ENCODE results near the gene ARHGEF1.

The ARHGEF1 gene

DNA sequence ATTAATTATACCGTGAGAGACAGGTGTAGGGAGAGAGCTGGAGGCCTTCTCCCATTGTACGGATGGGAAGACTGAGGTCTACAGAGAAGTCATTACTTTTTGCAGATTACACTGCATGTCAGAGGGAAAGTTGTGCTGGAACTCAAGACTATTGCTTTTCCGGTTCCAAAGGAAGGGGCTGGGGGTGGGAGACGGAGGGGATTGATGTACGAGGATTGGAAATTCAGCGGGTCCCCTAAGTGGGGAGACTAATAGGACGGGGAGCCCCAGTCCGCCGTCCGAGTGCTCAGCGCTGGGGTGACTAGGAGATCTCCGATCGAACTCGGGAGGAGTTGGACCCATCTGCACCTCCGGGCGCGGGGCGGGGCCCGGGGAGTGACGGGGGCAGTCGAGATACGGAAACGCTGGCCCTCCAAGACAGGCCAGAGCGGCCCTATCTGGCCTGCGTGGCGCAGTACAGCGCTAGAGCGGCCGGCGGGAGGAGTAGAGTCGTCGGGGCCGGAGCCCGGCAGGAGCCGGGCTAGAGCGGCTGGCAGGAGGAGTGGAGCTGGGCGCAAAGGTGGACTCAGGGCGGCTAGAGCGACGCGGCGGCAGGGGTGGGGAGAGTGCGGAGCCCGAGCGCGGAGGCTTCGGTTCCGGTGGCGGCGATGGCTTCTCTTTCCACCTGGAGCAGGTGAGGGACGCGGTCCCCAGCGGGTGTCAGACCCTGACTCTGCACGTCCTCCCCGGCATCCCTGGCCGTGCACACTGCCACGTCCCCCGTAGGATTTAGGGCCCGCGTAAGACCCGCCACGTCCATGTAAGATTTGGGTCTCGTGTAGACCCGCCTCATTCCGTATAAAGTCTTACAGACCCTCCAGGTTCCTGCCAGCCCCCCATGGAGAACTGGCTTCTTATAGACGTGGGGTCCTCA lies 1.1 kb downstream of the ARHGEF1 start:
- Mint-ChIP-seq H3K27ac (peak overlapping the region; percentile 96), H3K9me3 (no peaks in the 10 kb centered on the region), H3K4me1 (peaks cover 61% of the 10 kb centered on the region), H3K27me3 (no peaks in the 10 kb centered on the region), H3K4me3 (peak overlapping the region; percentile 98), H3K36me3 (peaks cover 37% of the 10 kb centered on the region)
- ATAC-seq (ENCODE audit: low read depth) (peak; percentile 83), DNase-seq (ENCODE audit: low spot score in 2 of 2) (peak; percentile 84 to 87)

DNA sequence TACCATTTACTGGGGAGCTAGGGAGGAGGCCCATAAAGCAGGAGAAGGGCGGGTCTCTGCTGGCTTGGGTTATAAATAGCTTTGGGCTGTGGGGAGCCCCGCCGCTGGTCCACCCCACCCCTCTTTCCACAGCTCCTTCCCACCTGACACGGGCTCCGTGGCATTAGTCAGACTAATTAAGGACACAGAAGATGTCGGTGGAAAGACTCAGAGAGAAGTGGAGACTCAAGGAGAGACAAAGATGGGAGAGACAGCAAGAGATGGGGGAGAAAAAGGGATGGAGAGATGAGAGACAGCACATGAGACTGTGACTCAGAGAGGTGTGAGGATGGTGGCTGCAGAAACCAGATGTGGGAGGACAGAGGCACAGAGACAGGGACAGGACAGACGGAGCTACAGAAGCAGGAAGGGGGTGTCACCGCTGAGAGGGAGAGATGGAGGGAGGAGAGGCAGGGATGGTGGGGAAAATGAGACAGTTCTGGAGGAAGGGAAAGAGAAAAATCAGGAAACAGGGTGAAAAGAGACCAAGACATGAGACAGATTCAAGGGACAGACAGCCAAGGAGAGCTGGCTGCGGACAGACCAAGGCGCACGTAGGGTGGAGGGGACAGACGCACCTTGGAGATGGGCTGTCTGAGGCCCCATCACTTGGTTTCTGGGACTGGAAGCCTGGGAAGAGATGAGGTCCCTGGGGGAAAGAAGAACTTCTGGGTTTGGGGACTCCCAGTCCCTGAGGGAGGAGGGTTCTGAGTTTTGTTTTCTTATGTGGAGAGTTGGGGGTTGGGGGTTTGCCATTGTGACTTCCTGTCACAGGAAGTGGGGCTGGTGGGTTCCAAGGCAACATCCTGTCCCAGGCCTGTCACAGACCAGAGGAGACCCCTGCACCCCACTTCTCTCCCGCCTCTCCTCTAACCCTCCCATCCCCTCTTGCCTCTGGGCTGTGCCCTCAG lies 4.1 kb downstream of the ARHGEF1 start:
- DNase-seq (ENCODE audit: low spot score in 2 of 2) (no peak), ATAC-seq (ENCODE audit: low read depth) (peak; percentile 13)
- Mint-ChIP-seq H3K9me3 (no peaks in the 10 kb centered on the region), H3K4me3 (peak overlapping the region; percentile 83), H3K36me3 (peaks cover 28% of the 10 kb centered on the region), H3K4me1 (peaks cover 51% of the 10 kb centered on the region), H3K27me3 (no peaks in the 10 kb centered on the region), H3K27ac (peak overlapping the region; percentile 92)

DNA sequence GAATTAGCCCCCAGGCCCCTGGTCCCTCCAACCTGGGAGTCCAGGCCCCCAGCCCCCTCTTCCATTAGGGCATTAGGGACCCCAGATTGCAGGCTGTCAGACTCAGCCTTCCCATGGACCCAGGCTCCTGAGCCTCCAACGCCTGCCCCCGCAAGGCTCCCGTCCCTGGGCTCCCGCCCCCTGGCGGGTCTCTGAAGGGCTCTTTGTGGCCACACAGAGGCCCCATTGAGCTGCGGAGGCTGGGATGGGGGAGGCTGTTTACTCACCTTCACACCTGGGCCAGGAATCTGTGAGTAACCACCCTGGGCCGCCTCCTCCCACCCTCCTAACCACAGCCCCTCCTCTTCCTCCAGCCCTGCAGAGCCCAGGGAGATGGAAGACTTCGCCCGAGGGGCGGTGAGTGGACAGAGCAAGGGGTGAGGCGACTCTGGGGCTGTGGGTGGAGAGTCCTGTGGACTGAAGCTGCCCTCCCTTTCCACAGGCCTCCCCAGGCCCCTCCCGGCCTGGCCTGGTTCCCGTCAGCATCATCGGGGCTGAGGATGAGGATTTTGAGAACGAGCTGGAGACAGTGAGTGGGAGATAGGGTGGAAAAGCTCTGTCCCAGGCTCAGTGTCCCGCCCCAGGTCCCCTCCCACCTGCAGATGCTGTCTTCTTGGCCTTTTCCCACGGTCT lies 4.9 kb downstream of the ARHGEF1 start:
- Mint-ChIP-seq H3K4me1 (peaks cover 44% of the 10 kb centered on the region), H3K27ac (peak overlapping the region; percentile 92), H3K36me3 (peaks cover 22% of the 10 kb centered on the region), H3K27me3 (no peaks in the 10 kb centered on the region), H3K9me3 (no peaks in the 10 kb centered on the region), H3K4me3 (peak overlapping the region; percentile 83)
- peak; percentile 21 for ATAC-seq (ENCODE audit: low read depth)
- DNase-seq (ENCODE audit: low spot score in 2 of 2) = peak in 1 of 2 donors; percentile 60

DNA sequence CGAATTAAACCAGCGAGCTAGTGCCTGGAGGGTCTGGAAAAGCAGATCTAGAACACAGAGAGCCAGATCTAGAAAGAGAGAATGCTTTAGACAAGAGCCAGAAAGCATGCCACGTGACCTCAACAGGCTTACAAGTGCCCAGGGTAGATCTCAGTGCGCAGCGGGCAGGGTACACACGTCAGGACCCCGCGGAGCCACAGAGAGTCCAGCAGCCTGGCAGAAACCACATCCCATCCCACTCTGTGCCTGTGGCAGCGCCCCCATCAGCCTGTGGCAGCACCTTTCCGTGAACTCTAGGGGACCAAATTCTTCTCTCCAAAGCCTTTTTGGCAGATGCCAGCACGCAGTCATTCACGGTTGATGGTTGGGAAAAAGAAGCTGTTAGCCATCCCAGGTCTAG lies 5.9 kb downstream of the ARHGEF1 start:
- Mint-ChIP-seq H3K9me3 (no peaks in the 10 kb centered on the region), H3K4me1 (peaks cover 45% of the 10 kb centered on the region), H3K27ac (no peak overlapping the region), H3K4me3 (no peak overlapping the region), H3K27me3 (no peaks in the 10 kb centered on the region), H3K36me3 (peaks cover 22% of the 10 kb centered on the region)
- ATAC-seq (ENCODE audit: low read depth) (no peak), DNase-seq (ENCODE audit: low spot score in 2 of 2) (no peak)

DNA sequence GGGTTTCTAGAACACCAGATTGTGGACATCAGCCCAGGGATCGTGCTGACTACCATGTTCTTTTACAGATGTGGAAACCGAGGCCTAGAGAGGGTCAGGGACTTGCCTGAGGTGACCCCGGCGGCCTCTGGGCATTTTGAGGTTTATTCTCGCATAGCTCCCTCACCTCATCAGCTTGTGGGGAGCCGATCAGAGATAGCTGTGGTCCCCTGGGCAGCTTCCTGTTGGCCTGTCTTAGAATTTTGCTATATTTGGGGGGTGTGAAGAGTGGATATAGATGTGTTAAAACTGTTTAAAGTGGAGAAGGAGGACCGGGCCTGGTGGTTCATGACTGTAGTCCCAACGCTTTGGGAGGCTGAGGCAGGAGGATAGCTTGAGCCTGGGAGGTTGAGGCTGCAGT lies 6.9 kb downstream of the ARHGEF1 start:
- Mint-ChIP-seq H3K27ac (no peak overlapping the region), H3K27me3 (no peaks in the 10 kb centered on the region), H3K4me1 (peaks cover 42% of the 10 kb centered on the region), H3K4me3 (no peak overlapping the region), H3K36me3 (peaks cover 24% of the 10 kb centered on the region), H3K9me3 (no peaks in the 10 kb centered on the region)
- ATAC-seq (ENCODE audit: low read depth) (no peak), DNase-seq (ENCODE audit: low spot score in 2 of 2) (no peak)

DNA sequence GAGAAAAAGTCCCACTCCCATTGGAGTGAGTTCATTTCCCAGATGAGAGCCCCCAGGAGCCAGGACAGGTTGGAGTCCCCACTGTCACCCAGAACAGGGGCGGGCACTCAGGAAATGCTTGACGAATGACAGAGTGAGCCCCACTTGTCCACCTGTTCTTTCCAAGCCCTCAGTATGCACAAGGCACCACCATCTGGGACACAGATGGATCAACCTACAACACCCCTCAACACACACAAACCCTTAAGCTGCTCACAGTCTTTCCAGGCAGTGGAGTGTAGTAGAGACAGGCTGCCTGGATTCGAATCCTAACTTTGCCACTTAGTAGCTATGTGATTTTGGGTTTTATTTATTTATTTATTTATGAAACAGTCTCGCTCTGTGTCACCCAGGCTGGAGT lies 8.0 kb downstream of the ARHGEF1 start:
- H3K4me3 Mint-ChIP-seq = no peak overlapping the region
- H3K27me3 Mint-ChIP-seq = no peaks in the 10 kb centered on the region
- no peak overlapping the region for H3K27ac Mint-ChIP-seq
- peaks cover 41% of the 10 kb centered on the region for H3K4me1 Mint-ChIP-seq
- H3K36me3 Mint-ChIP-seq = peaks cover 30% of the 10 kb centered on the region
- DNase-seq (ENCODE audit: low spot score in 2 of 2) (no peak), ATAC-seq (ENCODE audit: low read depth) (no peak)
- H3K9me3 Mint-ChIP-seq = no peaks in the 10 kb centered on the region

DNA sequence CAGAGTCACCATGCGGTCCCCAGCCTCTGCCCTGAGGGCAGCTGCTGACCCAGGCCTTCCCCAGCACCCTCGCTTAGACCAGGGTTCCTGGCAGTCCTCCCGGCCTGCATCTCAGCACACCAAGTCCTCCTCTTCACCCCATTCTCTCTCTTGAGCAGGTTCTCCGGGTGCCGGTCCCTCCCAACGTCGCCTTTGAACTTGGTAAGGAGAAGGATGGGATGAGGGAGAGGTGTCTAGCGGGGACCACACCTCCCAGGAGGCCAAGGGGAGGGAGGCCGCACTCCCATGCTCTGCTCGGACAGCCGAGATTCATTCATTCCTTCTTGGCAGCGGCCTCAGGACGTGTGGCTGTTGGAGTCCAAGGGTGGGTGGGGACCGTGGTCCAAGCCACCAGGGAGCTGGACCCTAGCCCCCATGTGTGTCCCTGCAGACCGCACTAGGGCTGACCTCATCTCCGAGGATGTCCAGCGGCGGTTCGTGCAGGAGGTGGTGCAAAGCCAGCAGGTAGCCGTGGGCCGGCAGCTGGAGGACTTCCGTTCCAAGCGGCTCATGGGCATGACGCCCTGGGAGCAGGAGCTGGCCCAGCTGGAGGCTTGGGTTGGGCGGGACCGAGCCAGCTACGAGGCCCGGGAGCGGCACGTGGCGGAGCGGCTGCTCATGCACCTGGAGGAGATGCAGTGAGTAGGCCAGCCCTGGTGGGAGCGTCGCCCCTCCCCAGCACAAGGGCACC lies 9.4 kb downstream of the ARHGEF1 start:
- H3K4me3 Mint-ChIP-seq = no peak overlapping the region
- H3K4me1 Mint-ChIP-seq = peaks cover 30% of the 10 kb centered on the region
- no peak for DNase-seq (ENCODE audit: low spot score in 2 of 2)

DNA sequence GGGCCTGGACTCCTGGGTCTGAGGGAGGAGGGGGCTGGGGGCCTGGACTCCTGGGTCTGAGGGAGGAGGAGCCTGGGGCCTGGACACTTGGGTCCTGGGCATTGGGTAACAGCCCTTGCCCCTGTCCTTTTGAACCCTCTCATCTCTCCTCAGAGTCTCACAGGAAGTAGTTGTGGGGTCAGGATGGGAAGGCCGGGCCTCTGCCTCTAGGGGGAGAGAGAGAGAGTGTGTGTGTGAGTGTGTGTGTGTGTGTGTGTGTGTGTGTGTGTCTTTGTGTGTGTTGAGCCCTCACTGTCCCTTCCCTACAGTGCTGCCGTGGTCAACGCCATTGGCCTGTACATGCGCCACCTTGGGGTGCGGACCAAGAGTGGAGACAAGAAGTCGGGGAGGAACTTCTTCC lies 10.9 kb downstream of the ARHGEF1 start:
- H3K9me3 Mint-ChIP-seq = no peaks in the 10 kb centered on the region
- peak overlapping the region; percentile 67 for H3K27ac Mint-ChIP-seq
- H3K36me3 Mint-ChIP-seq = peaks cover 35% of the 10 kb centered on the region
- H3K4me1 Mint-ChIP-seq = peaks cover 24% of the 10 kb centered on the region
- no peak for DNase-seq (ENCODE audit: low spot score in 2 of 2)
- no peak overlapping the region for H3K4me3 Mint-ChIP-seq
- H3K27me3 Mint-ChIP-seq = no peaks in the 10 kb centered on the region
- no peak for ATAC-seq (ENCODE audit: low read depth)

More for the DNA sequence above, 9.4 kb downstream of the ARHGEF1 start:
- peaks cover 33% of the 10 kb centered on the region for H3K36me3 Mint-ChIP-seq
- no peak overlapping the region for H3K27ac Mint-ChIP-seq
- H3K9me3 Mint-ChIP-seq = no peaks in the 10 kb centered on the region
- no peaks in the 10 kb centered on the region for H3K27me3 Mint-ChIP-seq
- no peak for ATAC-seq (ENCODE audit: low read depth)

DNA sequence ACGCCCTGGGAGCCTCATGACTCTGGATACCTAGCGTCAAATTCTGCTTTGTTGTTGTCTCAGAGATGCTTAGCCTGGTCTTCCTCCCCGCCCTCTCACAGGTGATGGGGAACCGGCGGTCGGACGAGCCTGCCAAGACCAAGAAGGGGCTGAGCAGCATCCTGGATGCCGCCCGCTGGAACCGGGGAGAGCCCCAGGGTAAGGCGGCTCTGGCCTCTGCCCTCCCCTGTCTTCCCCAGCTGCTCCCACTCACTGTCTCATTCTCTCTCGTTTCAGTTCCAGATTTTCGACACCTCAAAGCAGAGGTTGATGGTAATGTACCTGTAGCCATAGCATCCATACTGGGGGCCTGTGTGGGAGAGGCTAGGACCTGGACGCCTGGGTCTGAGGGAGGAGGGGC lies 11.4 kb downstream of the ARHGEF1 start:
- Mint-ChIP-seq H3K4me3 (no peak overlapping the region), H3K27me3 (no peaks in the 10 kb centered on the region), H3K9me3 (no peaks in the 10 kb centered on the region), H3K4me1 (peaks cover 25% of the 10 kb centered on the region), H3K27ac (peak overlapping the region; percentile 67), H3K36me3 (peaks cover 36% of the 10 kb centered on the region)
- ATAC-seq (ENCODE audit: low read depth) (no peak), DNase-seq (ENCODE audit: low spot score in 2 of 2) (no peak)

DNA sequence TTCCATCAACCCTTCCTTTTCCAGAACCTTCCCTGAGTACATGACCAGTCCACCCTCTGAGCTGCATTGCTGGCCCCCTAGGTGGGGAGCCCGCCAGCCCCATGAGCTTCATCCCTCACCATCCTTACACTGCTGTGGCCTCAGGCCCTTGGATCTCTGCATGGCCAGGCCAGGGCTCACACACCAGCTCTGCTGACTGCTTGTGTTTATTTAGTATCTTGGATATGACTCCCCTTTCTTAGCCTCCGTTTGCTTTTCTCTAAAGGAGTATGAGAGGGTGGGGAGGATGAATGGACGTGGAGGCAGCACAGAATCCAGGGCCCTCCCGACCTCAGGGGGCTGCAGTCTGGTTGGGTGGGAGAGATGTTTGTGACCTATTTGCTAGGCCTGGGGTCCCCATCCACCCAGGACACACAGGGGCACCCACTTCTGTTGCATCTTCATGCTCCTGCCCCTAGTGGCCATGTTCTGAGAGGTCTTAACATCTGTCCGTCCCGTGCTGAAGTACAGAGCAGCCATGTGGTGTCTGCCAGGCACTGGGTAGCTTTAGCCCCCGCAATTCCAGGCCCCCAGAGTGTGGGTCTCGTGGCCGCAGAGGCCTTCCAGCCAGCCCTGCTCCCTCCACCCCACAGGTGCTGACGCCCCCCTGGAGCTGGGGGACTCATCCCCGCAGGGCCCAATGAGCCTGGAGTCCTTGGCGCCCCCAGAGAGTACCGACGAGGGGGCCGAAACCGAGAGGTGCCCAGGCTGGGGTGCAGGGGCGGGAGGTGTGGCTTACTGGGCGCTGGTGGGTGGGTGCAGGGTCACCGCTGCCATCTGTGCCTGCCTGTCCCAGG lies 13.0 kb downstream of the ARHGEF1 start:
- Mint-ChIP-seq H3K9me3 (no peaks in the 10 kb centered on the region), H3K4me1 (peaks cover 23% of the 10 kb centered on the region), H3K27me3 (no peaks in the 10 kb centered on the region), H3K36me3 (peaks cover 35% of the 10 kb centered on the region), H3K4me3 (no peak overlapping the region), H3K27ac (peak overlapping the region; percentile 67)
- DNase-seq (ENCODE audit: low spot score in 2 of 2) (no peak), ATAC-seq (ENCODE audit: low read depth) (peak; percentile 32)

DNA sequence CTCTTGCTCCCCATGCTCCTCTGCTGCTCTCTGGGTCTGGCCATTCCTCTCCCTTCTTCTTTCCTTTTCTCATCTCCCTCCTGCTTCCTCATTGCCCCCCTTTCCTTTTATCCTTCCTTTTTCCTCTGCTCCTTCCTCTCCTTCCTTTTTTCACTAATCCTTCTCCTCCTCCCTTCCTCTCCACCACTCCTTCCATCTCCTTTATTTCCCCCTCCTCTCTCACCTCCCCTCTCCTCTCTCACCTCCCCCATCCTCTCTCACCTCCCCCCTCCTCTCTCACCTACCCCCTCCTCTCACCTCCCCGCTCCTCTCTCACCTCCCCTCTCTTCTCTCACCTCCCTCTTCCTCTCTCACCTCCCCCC lies 13.6 kb downstream of the ARHGEF1 start:
- no peak overlapping the region for H3K4me3 Mint-ChIP-seq
- peak overlapping the region; percentile 50 for H3K27ac Mint-ChIP-seq
- no peaks in the 10 kb centered on the region for H3K27me3 Mint-ChIP-seq
- DNase-seq (ENCODE audit: low spot score in 2 of 2) = no peak
- H3K9me3 Mint-ChIP-seq = no peaks in the 10 kb centered on the region
- H3K4me1 Mint-ChIP-seq = peaks cover 22% of the 10 kb centered on the region
- no peak for ATAC-seq (ENCODE audit: low read depth)
- H3K36me3 Mint-ChIP-seq = peaks cover 33% of the 10 kb centered on the region

DNA sequence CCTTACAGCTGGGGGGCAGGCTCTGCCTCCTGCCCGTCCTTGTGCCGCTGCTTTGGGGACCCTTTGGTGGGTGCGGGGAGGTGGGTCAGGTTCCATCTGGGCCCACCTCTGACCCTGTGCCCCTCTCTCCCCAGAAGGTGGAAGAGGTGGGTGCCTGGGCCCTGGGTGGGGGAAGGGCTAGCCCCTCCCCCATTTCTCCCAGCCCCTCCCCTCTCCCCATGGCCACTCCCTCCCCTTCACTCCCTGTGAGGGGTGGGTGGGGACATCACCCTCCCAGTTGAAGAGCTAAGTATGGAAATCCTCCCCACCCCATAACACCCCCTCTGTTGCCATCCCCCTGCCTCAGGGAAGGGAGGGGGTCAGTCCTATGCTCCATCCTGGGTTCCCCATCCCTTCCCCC lies 14.2 kb downstream of the ARHGEF1 start:
- no peak for ATAC-seq (ENCODE audit: low read depth)
- H3K36me3 Mint-ChIP-seq = peaks cover 33% of the 10 kb centered on the region

More for the DNA sequence above, 14.2 kb downstream of the ARHGEF1 start:
- H3K27me3 Mint-ChIP-seq = no peaks in the 10 kb centered on the region
- H3K4me3 Mint-ChIP-seq = no peak overlapping the region
- H3K9me3 Mint-ChIP-seq = no peaks in the 10 kb centered on the region
- H3K27ac Mint-ChIP-seq = peak overlapping the region; percentile 75
- H3K4me1 Mint-ChIP-seq = peaks cover 20% of the 10 kb centered on the region
- no peak for DNase-seq (ENCODE audit: low spot score in 2 of 2)

All from memory B cell (primary cell).